MCF 10A (cell line): ENCODE results near the gene RRBP1. TPM values are rescaled to one million over a fixed set of nuclear protein-coding genes. Genes with fewer than 3 reads are reported as not detected.

ENCODE experiments used
- BruUV-seq: library from RNA; stranded (reverse); fragments of 400-500 nt; replicated peaks from 2 replicates; lab custom pipeline; 2021; lab: Mats Ljungman, UMichigan
- CTCF ChIA-PET: fragments of 300-600 bp; sonication (Branson Sonifier 250); formaldehyde crosslinking; extraction: SDS; loops from one replicate; lab custom pipeline; 2021; ENCODE audit warnings: antibody characterized with exemption, inconsistent platforms; lab: Yijun Ruan, JAX
- POLR2A ChIA-PET: fragments of 300-600, 350-650 bp; sonication (Branson Sonifier 250); formaldehyde crosslinking; extraction: SDS; loops from one replicate; lab custom pipeline; 2020; ENCODE audit warnings: antibody characterized with exemption, inconsistent platforms; lab: Yijun Ruan, JAX
- DNase-seq: peaks from one replicate; pipeline ENCODE4 v3.0.0-alpha.2; 2018; ENCODE audit not compliant: unreplicated experiment
- H3K27ac Mint-ChIP-seq: one replicate; pipeline ENCODE4 v1.8.0; 2022; ENCODE audit warnings: mild to moderate bottlenecking, low read depth, mixed read lengths; ENCODE audit not compliant: unreplicated experiment
- H3K27me3 Mint-ChIP-seq: one replicate; pipeline ENCODE4 v1.8.0; 2022; ENCODE audit warnings: mixed read lengths; ENCODE audit not compliant: insufficient read depth, unreplicated experiment
- H3K36me3 Mint-ChIP-seq: one replicate; pipeline ENCODE4 v1.8.0; 2022; ENCODE audit warnings: mild to moderate bottlenecking, moderate library complexity, mixed read lengths; ENCODE audit not compliant: insufficient read depth, unreplicated experiment
- H3K4me1 Mint-ChIP-seq: one replicate; pipeline ENCODE4 v1.8.0; 2022; ENCODE audit warnings: mixed read lengths; ENCODE audit not compliant: insufficient read depth, unreplicated experiment
- H3K4me3 Mint-ChIP-seq: one replicate; pipeline ENCODE4 v1.8.0; 2022; ENCODE audit warnings: mild to moderate bottlenecking, moderate library complexity, mixed read lengths; ENCODE audit not compliant: unreplicated experiment
- H3K9me3 Mint-ChIP-seq: one replicate; pipeline ENCODE4 v1.8.0; 2022; ENCODE audit warnings: mixed read lengths; ENCODE audit not compliant: unreplicated experiment
- intact Hi-C: fragments of 100-400 bp; cut with micrococcal nuclease; formaldehyde crosslinking; loops from 2 replicates; pipeline ENCODE4 v1.14.1; 2022
- total RNA-seq: library from RNA; stranded (reverse); gene quantifications from 2 replicates; pipeline ENCODE4 v1.2.3, GENCODE V29; 2022
- TF ChIP-seq, protein P1 (sequence below): fragments of 200-600 bp; IDR thresholded peaks from one replicate; pipeline ENCODE4 v1.8.0; 2022; ENCODE audit warnings: antibody characterized with exemption, mild to moderate bottlenecking; ENCODE audit not compliant: unreplicated experiment

The RRBP1 gene
- total RNA-seq, 1 experiment from 2014 or later: 203 TPM

DNA sequence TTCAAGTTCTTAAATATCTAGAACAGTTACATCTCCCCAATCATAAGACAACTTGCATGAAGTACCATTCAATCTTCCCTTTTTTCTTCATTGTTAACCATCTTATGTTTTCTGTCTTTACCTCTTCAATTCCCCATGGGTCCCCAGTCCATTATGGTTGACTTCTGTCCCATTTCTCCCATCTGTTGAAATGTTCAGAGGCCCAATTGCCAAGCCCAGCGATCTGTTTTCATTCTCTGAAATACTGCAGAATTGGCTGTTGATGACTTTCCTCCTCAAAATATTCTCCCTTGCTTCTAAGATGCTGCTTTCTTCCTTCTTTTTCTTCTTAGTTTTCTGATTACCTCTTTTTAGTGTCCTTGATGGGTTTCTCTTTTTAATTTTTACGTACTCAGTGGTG is 86.2 kb downstream of the RRBP1 start:
- intact Hi-C loops: no loop called here
- BruUV-seq: no TSS peak
- Mint-ChIP-seq H3K36me3 (peaks cover 39% of the 10 kb centered on the region), H3K27me3 (no peaks in the 10 kb centered on the region), H3K27ac (no peak overlapping the region), H3K9me3 (no peaks in the 10 kb centered on the region), H3K4me3 (no peak overlapping the region), H3K4me1 (peaks cover 39% of the 10 kb centered on the region)
- ChIA-PET POLR2A (no interaction called here), CTCF (interaction anchor here (0.6 to 1.5 kb wide), 4 partner anchors 11 to 496 kb away, joined by 3 to 15 read pairs (median 6); no protein-coding TSS in a partner anchor)
- no peak for DNase-seq
- TF ChIP-seq, protein P1, sequence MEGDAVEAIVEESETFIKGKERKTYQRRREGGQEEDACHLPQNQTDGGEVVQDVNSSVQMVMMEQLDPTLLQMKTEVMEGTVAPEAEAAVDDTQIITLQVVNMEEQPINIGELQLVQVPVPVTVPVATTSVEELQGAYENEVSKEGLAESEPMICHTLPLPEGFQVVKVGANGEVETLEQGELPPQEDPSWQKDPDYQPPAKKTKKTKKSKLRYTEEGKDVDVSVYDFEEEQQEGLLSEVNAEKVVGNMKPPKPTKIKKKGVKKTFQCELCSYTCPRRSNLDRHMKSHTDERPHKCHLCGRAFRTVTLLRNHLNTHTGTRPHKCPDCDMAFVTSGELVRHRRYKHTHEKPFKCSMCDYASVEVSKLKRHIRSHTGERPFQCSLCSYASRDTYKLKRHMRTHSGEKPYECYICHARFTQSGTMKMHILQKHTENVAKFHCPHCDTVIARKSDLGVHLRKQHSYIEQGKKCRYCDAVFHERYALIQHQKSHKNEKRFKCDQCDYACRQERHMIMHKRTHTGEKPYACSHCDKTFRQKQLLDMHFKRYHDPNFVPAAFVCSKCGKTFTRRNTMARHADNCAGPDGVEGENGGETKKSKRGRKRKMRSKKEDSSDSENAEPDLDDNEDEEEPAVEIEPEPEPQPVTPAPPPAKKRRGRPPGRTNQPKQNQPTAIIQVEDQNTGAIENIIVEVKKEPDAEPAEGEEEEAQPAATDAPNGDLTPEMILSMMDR: no peak

DNA sequence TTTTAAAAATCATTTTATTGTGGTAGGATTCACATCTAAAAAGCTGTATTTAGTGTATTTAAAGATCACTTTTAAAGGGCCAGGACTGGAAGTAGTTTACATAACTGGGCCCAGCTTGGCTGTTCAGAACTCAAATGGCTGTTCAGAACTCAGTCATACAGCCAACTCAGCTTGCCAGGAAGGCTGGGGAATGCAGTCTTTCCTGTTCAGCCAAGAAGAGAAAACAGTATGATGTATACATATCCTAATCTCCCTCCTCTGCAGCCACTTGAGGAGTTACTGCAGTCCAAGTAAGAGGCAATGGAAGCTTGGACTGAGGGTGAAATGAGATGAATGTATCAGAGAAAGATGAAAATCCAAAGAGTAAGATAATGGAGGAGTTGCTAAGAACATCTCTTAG is 87.6 kb downstream of the RRBP1 start:
- Mint-ChIP-seq H3K4me1 (peaks cover 49% of the 10 kb centered on the region), H3K27ac (no peak overlapping the region), H3K36me3 (peaks cover 33% of the 10 kb centered on the region), H3K9me3 (no peaks in the 10 kb centered on the region), H3K27me3 (no peaks in the 10 kb centered on the region), H3K4me3 (no peak overlapping the region)
- no peak for DNase-seq
- BruUV-seq: no TSS peak
- TF ChIP-seq, protein P1: no peak
- POLR2A ChIA-PET: interaction anchor here (0.7 to 6.9 kb wide), 8 partner anchors 8 to 354 kb away, joined by 3 to 104 read pairs (median 4); partner anchors contain the start of gene DSTN
- intact Hi-C loops: no loop called here
- CTCF ChIA-PET: interaction anchor here (0.7 to 2.8 kb wide), 12 partner anchors 8 to 678 kb away, joined by 3 to 15 read pairs (median 4); partner anchors contain the start of gene DSTN

DNA sequence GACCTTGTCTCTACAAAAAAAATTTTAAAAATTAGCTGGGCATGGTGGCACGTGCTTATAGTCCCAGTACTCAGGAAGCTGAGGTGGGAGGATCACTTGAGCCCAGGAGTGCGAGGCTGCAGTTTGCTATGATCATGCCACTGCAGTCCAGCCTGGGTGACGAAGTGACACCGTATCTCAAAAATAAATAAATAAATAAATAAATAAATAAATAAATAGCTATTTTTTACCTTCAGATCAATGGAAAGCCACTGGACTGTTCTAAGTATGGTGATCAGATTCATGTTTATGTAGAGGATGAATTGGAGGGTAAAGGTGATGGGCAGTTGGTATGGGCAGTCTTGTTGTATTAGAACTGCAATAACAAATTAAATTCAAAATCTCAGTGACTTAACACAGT is 88.1 kb downstream of the RRBP1 start:
- H3K27me3 Mint-ChIP-seq: no peaks in the 10 kb centered on the region
- H3K27ac Mint-ChIP-seq: no peak overlapping the region
- H3K4me1 Mint-ChIP-seq: peaks cover 55% of the 10 kb centered on the region
- intact Hi-C loops: no loop called here
- TF ChIP-seq, protein P1: no peak
- CTCF ChIA-PET: interaction anchor here (0.7 to 2.8 kb wide), 11 partner anchors 8 to 678 kb away, joined by 3 to 13 read pairs (median 4); partner anchors contain the start of gene DSTN
- no peak for DNase-seq
- H3K9me3 Mint-ChIP-seq: no peaks in the 10 kb centered on the region
- H3K36me3 Mint-ChIP-seq: peaks cover 33% of the 10 kb centered on the region
- POLR2A ChIA-PET: interaction anchor here (0.7 to 6.9 kb wide), 8 partner anchors 12 to 89 kb away, joined by 3 to 104 read pairs (median 4); partner anchors contain the start of gene DSTN
- H3K4me3 Mint-ChIP-seq: no peak overlapping the region
- BruUV-seq: no TSS peak

DNA sequence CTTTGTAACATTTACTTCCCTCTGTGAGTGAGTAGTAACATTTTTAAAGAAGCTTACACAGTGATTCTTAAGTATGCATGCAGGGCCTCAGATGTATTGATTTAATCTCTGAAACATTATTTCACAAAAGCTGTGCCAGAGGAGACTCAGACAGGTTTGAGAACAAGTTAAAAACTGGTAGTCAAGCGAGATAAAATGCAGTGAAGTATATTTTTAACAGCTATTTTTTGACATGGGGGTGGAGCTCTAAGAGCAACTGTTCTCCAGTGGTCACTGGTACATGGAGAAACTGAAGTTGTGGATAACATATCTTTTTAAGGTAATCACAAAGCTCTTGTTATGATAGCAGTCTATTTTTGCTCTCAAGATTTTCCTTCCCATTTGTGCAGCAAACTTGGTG is 91.8 kb downstream of the RRBP1 start:
- BruUV-seq: no TSS peak
- no peaks in the 10 kb centered on the region for H3K27me3 Mint-ChIP-seq
- no peak overlapping the region for H3K27ac Mint-ChIP-seq
- H3K4me3 Mint-ChIP-seq: no peak overlapping the region
- TF ChIP-seq, protein P1: no peak
- no peaks in the 10 kb centered on the region for H3K9me3 Mint-ChIP-seq
- intact Hi-C loops: no loop called here
- ChIA-PET POLR2A (interaction anchor here (0.7 to 6.9 kb wide), 9 partner anchors 11 to 54 kb away, joined by 3 to 104 read pairs (median 5); partner anchors contain the start of gene DSTN), CTCF (interaction anchor here (0.6 to 1.8 kb wide), 9 partner anchors 10 to 308 kb away, joined by 3 to 8 read pairs (median 4); no protein-coding TSS in a partner anchor)
- no peak for DNase-seq
- peaks cover 48% of the 10 kb centered on the region for H3K4me1 Mint-ChIP-seq
- H3K36me3 Mint-ChIP-seq: peaks cover 41% of the 10 kb centered on the region
